PC-3 (cell line): ENCODE data around the gene ZCCHC9.

ENCODE experiments used
- EZH2 ChIP-seq: fragments of 300-600 bp; sonication (generic); IDR thresholded peaks from one replicate; pipeline ENCODE4 v1.6.1; 2017; ENCODE audit warnings: antibody characterized with exemption, mild to moderate bottlenecking, low read length; ENCODE audit not compliant: unreplicated experiment
- EZH2phosphoT487 ChIP-seq: fragments of 300-600 bp; sonication (generic); IDR thresholded peaks from 2 replicates; pipeline ENCODE4 v1.6.1; 2018; ENCODE audit warnings: mild to moderate bottlenecking, antibody characterized with exemption, low read length, borderline replicate concordance
- TF ChIP-seq, protein P1 (sequence below): fragments of 300-600 bp; sonication (generic); conservative IDR thresholded peaks from 2 replicates; pipeline ENCODE4 v1.5.1; 2017; ENCODE audit warnings: antibody characterized with exemption, low read depth, mild to moderate bottlenecking, low read length

DNA sequence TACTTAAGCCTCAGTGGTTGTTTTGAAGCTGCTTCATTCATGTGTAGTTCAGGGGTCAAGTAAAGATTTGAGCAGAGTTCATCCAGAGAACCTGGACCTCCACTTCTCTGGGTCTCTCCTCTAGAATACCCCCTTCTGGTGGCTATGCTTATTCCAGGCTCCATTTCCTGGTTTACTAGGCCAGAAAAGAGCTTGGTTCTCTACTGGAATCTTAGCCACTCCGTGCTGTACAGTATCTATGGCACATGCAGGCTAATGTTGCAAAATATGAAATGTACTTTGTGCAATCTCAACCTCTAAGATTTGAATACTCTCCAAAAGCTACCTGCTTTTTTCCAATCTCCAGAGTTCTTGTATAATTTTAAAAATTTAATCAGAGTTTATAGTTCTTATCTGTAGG lies 17.4 kb upstream of the ZCCHC9 start:
- TF ChIP-seq EZH2phosphoT487 = no peak
- TF ChIP-seq, protein P1, sequence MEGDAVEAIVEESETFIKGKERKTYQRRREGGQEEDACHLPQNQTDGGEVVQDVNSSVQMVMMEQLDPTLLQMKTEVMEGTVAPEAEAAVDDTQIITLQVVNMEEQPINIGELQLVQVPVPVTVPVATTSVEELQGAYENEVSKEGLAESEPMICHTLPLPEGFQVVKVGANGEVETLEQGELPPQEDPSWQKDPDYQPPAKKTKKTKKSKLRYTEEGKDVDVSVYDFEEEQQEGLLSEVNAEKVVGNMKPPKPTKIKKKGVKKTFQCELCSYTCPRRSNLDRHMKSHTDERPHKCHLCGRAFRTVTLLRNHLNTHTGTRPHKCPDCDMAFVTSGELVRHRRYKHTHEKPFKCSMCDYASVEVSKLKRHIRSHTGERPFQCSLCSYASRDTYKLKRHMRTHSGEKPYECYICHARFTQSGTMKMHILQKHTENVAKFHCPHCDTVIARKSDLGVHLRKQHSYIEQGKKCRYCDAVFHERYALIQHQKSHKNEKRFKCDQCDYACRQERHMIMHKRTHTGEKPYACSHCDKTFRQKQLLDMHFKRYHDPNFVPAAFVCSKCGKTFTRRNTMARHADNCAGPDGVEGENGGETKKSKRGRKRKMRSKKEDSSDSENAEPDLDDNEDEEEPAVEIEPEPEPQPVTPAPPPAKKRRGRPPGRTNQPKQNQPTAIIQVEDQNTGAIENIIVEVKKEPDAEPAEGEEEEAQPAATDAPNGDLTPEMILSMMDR = no peak
- no peak for TF ChIP-seq EZH2
